Adipose tissue (tissue), 3 donors: ENCODE data around the gene SNX8. TPM values are rescaled to one million over a fixed set of nuclear protein-coding genes. Genes with fewer than 3 reads are reported as not detected.

Experiments used
- H3K27ac ChIP-seq: one replicate; pipeline ENCODE4 v1.5.1; 2013; ENCODE audit warnings: low read depth, low read length
- whole genome bisulfite sequencing, 3 donors: extraction: QIAGEN DNeasy Blood & Tissue Kit; methylation state at CpG; one replicate each; pipeline ENCODE4 v1.1.7; 2013; 5-methylcytosine and 5-hydroxymethylcytosine counted together
- polyA plus RNA-seq, 3 donors: library from polyadenylated mRNA; stranded (reverse); fragments of 200-250 nt; gene quantifications; one replicate each; pipeline ENCODE4 v1.2.3, GENCODE V29; 2013
- donor health status: healthy with polysubstance abuse.
- donor health status: Bipolar disorder and iron deficiency.
- donor health status: healthy.

Gene SNX8
- polyA plus RNA-seq, 3 donors: 11.8 to 44.0 (median 26.2) TPM

DNA sequence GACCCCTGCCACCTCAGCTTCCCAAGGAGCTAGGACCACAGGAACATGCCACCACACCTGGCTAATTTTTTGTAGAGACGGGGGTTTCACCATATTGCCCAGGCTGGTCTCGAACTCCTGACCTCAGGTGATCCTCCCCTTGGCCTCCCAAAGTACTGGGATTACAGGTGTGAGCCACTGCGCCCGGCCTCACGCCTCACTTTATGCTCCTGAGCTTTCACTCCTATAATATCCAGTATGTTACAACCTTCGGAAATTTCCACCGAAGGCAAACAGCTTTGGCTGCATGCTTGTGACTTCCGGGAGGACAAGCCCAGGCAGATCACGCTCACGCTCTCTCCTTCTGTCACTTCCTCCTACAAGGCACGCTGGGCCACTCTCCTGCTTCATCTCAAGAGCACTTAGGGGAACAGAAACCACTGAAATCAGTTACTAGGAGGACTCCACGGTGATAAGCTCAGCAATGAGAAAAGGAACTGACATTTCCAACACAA is 77.1 kb downstream of the SNX8 start:
- WGBS, 3 donors: 70 to 88% (median 71%) methylated on average over 12 of the region's 12 CpGs

GRCh38 chr7:2233926-2234325 is 80.3 kb downstream of the SNX8 start:
- WGBS, 3 donors: 62 to 84% (median 73%) methylated on average over 3 of the region's 3 CpGs
- no peak overlapping the region for H3K27ac ChIP-seq

More for the DNA sequence above, 77.1 kb downstream of the SNX8 start:
- no peak overlapping the region for H3K27ac ChIP-seq

DNA sequence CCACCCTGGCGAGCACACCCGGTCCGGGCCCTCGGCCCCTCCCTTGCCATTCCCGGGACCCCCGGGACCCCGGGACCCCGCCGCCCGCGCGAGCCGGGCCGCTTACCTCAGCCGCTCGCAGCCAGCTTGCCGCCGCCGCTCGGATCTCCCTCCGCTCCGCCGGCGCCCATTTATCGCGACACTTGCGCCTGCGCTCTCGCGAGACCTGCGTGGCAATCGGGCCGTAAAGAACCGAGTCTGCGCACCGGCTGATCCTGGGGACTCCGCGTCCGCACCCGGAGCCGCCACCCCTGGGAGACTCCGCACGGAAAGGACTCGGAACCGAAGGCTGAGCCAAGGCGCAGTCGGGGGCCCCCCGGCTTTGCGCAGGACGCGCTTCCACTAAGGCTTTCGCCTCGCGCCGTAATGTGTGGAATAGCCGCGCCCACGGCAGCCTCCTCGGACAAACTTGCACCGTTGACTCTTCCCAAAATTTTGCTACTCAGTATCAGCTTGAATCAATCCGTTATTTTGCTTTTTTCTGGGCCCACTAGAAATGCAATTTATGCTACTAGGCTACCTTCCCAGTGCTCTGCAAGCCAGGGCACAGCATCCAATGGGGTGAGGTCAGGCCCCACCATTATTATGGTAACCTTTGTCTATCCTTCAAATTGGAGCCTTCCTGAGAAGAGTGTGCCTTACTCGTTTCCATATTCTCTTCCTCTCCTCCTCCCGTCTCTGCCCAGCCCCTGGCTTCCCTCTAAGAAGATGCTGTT is 81.3 kb downstream of the SNX8 start, which contains the start of gene MAD1L1:
TSS of gene MAD1L1 (minus strand) at position 180 of the 755 bp plus-strand sequence. CDS start 2,812 bp downstream, outside the sequence.
- no peak within 1 kb of the TSS for H3K27ac ChIP-seq
- 0 to 1% (median 0%) methylated on average over 53 to 63 of the region's 63 CpGs for whole genome bisulfite sequencing, 3 donors

- H3K27ac ChIP-seq: no peak overlapping the region
- WGBS, 3 donors: 1 to 3% (median 3%) methylated on average over 25 to 46 of the region's 46 CpGs
These were observed 82.1 kb downstream of the SNX8 start for GRCh38 chr7:2231992-2232765.

DNA sequence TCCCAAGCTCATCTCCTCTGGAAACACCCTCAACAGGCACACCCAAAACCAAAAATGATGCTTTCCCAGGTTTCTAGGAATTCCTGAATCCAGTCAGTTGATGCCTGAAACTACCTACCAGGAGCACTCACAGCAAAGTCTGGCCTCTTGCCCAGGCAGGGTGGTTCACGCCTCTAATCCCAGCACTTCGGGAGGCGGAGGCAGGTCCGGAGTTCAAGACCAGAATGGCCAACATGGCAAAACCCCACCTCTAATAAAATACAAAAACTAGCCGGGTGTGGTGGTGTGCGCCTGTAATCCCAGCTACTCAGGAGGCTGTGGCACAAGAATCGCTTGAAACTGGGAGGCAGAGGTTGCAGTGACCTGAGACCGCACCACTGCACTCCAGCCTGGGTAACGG is 83.4 kb downstream of the SNX8 start:
- H3K27ac ChIP-seq: no peak overlapping the region
- 87 to 91% (median 91%) methylated on average over 9 of the region's 9 CpGs for WGBS, 3 donors

GRCh38 chr7:2230226-2230625 is 84.0 kb downstream of the SNX8 start:
- WGBS, 3 donors: 93 to 96% (median 96%) methylated on average over 8 of the region's 8 CpGs

DNA sequence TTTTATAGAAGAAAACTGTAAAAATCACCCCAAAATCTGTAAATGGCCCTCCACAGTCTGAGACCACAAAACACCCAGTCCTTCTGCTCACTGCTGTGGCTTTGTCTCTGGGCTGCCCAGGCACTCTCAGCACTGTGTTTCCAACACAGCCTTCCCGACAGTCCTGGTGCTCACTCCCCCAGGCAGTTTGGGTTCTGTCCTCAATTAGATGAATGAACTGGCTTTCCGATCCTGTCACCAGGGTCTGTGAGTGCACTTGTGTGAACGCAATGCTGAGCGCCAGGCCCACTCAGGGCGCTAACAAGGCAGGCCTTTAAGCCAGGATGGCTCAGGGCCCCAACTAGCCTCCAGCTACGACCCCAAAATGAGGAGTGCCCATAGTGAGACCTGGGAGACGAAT is 84.8 kb downstream of the SNX8 start:
- H3K27ac ChIP-seq: no peak overlapping the region
- 93 to 97% (median 94%) methylated on average over 7 of the region's 7 CpGs for WGBS, 3 donors

More at GRCh38 chr7:2230226-2230625, 84.0 kb downstream of the SNX8 start:
- H3K27ac ChIP-seq: no peak overlapping the region

DNA sequence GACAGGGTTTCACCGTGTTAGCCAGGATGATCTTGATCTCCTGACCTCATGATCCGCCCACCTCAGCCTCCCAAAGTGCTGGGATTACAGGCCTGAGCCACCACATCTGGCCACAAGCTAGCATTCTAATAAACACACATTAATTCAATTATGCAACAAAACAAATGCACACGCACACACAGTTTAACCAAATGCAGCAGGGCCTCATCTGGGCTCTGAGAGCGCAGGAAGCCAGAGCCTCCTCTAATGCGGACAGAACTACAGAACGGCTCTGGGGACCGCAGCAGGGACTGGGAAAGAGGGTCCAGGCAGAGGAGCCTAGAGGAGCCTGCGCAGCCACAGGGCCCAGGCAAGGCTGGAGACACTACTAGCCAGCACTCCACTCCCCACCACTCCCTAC is 85.3 kb downstream of the SNX8 start:
- no peak overlapping the region for H3K27ac ChIP-seq
- 88 to 90% (median 89%) methylated on average over 8 of the region's 8 CpGs for WGBS, 3 donors

GRCh38 chr7:2227699-2228098 is 86.5 kb downstream of the SNX8 start:
- H3K27ac ChIP-seq: no peak overlapping the region
- 82 to 92% (median 85%) methylated on average over 15 of the region's 15 CpGs for WGBS, 3 donors

GRCh38 chr7:2225830-2226229 is 88.4 kb downstream of the SNX8 start:
- 95% methylated on average over 13 of the region's 13 CpGs for WGBS, 3 donors
- H3K27ac ChIP-seq: no peak overlapping the region

- WGBS, 3 donors: 78 to 94% (median 94%) methylated on average over 14 of the region's 14 CpGs
- H3K27ac ChIP-seq: no peak overlapping the region
These were observed 88.9 kb downstream of the SNX8 start for GRCh38 chr7:2225336-2225735.

GRCh38 chr7:2224934-2225333 is 89.3 kb downstream of the SNX8 start:
- no peak overlapping the region for H3K27ac ChIP-seq
- 71 to 79% (median 72%) methylated on average over 4 of the region's 4 CpGs for WGBS, 3 donors

DNA sequence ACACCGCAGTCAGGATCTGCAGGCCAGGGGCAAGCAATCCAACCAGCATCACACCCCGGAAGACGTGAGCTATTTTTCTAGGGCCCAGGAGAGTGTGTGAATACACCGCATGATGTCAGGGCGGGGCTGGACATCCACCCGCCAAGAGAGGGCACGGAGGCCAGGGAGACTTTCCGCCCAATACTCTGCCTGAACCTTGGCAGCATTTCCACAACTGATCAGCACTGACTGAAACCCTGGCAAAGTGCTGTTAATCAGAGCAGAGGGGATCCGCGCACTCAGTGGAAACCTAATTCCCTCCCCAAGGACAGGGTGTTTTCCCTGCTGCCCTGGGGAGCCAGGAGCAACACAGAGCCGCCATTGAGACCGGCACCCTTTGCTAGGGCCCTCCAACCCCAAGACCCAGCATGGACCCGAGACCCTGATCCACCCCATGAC is 89.7 kb downstream of the SNX8 start:
- WGBS, 3 donors: 71 to 93% (median 75%) methylated on average over 13 of the region's 13 CpGs
- no peak overlapping the region for H3K27ac ChIP-seq

GRCh38 chr7:2223321-2223720 is 90.9 kb downstream of the SNX8 start:
- WGBS, 3 donors: 93 to 94% (median 94%) methylated on average over 17 of the region's 17 CpGs
- no peak overlapping the region for H3K27ac ChIP-seq

DNA sequence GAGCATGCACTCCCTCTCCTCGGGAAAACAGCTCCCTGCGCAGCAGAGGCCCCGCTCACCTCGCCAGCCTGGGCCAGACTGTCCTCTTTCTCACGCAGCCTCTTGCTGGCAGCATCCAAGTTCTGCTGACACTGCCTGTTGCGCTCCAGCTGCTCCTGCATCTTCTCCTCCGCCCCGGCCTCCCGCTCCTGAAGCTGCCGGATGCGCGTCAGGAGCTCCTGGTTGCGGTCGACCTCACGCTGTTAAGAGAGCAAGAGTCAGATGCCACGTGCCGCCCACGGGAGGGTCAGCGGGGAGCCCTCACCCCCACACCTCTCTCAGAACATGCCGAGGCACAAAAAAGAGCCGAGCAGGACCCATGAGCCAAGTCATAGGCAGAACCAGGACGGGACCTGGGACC is 91.7 kb downstream of the SNX8 start:
- no peak overlapping the region for H3K27ac ChIP-seq
- 93 to 95% (median 95%) methylated on average over 22 of the region's 22 CpGs for WGBS, 3 donors

- H3K27ac ChIP-seq: no peak overlapping the region
- 90 to 95% (median 90%) methylated on average over 17 of the region's 17 CpGs for WGBS, 3 donors
These were observed 93.3 kb downstream of the SNX8 start for GRCh38 chr7:2220954-2221353.

GRCh38 chr7:2220506-2220905 is 93.7 kb downstream of the SNX8 start:
- WGBS, 3 donors: 85 to 94% (median 91%) methylated on average over 16 of the region's 16 CpGs
- H3K27ac ChIP-seq: no peak overlapping the region

DNA sequence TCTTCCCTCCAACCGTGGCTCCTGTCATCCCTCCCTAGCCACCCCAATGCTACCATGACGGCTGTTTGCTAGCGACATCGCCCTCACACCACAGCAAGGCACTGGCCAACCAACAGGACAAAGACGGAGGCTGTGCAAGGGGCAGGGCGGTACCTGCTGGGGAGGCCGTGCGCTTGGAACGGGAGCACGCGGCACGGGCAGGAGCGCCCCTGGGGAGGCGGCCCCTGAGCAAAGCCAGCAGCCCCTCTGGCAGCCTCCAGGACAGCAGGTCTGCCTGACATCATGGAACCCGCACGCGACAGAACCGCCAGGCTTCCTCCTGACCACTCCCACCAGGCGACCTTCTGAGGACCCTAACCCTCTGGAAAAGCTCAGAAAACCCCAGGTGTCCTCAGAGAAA is 94.2 kb downstream of the SNX8 start:
- H3K27ac ChIP-seq: no peak overlapping the region
- WGBS, 3 donors: 91 to 97% (median 92%) methylated on average over 18 to 19 of the region's 19 CpGs

GRCh38 chr7:2219606-2220005 is 94.6 kb downstream of the SNX8 start:
- WGBS, 3 donors: 96 to 100% (median 98%) methylated on average over 5 to 8 of the region's 8 CpGs
- H3K27ac ChIP-seq: no peak overlapping the region
